IPS-11a (cell line): ENCODE results near the gene OAS3.
"Not testable (repeated sequence)": the region's sequence is repeated elsewhere in the genome, so short reads cannot be mapped to it uniquely, and the experiment has no call there.

ENCODE experiments used
- H3K4me3 ChIP-seq: one replicate; pipeline ENCODE4 v1.5.1; 2013; ENCODE audit warnings: low read depth, low read length, control low read depth

Gene OAS3

DNA sequence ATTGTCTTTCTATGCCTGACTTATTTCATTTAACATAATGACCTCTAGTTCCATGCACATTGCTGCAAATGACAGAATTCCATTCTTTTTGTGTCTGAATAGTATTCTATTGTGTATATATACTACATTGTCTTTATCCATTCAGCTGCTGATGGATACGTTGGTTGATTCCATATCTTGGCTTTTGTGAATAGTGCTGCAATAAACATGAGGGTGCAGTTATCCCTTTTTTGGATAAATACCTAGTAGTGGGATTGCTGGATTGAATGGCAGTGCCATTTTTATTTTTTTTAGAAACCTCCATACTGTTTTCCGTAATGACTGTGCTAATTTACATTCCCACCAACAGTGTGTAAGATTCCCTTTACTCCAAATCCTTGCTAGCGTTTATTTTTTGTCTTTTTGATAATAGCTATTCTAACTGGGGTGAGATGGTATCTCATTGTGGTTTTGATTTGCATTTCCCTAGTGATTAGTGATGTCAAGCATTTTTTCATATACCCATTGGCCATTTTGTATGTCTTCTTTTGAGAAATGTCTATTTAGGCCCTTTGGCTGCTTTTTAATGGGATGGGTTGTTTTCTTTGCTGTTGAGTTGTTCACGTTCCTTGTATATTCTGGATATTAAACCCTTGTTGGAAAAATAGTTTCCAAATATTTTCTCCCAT is 42.4 kb downstream of the OAS3 start:
- H3K4me3 ChIP-seq = no peak overlapping the region

DNA sequence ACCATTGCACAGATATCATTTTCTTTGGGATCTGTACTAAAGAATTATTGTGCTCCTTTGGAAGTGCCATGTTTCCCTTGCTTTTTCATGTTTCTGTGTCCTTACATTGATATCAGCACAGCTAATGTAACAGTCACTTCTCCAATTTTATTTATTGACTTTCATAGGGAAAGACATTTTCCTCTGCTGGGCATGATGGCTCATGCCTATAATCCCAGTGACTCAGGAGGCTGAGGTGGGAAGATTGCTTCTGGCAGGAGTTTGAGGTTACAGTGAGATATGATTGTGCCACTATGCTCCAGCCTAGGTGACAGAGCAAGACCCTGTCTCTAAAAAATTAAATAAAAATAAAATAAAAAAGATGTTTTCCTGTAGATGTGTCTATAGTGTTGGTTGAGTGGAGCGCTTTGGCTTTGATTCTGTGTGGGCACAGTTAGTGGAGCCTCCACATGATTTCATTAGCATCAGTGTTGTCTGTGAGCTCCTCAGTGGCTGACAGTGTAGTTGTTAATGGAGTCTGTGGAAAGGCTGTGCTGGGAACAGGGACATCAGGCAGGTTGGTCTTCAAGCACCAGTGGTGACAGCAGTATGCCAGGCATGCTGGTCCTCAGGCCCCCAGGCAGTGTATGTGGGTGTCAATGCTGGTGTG is 47.5 kb downstream of the OAS3 start:
- H3K4me3 ChIP-seq = no peak overlapping the region

DNA sequence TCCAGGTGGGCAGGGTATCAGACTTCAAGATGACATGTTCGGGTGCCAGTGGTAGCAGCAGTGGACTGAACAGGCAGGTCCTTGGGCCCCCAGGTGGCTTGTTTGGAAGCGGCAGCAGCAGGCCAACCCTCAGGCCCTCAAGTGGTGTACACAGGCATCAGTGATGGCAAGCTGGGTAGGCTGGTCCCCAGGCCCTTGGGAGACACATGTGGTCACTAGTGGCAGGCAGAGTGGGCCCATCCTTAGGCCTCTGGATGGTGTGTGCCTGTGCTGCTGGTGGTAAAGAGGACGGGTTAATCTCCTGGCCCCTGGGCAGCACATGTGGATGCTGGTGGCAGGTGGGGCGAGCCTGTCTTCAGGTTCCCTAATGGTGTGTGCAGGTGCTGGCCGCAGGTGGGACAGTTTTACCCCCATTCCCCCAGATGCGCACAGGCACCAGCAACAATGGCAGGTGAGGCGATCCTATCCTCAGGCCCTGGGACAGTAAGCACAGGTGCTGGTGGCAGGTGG is 48.1 kb downstream of the OAS3 start:
- no peak overlapping the region for H3K4me3 ChIP-seq

DNA sequence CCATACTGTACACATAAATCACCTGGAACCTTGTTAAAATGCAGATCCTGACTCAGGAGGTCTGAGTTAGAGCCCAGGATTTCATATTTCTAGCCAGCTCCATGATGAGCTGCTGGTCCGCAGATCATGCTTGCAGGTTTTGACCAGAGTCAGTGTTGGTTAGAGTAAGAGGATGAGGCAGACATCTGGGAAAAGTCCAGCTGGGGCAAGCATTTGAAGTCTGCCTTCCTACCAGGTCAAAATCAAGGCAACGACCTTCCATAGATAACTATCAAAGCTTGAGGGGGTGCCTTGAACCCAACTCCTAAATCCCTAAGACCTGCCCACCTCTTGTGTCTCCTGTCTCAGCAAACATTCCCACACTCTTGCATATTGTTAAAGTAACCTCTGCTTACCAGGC is 49.3 kb downstream of the OAS3 start:
- no peak overlapping the region for H3K4me3 ChIP-seq

DNA sequence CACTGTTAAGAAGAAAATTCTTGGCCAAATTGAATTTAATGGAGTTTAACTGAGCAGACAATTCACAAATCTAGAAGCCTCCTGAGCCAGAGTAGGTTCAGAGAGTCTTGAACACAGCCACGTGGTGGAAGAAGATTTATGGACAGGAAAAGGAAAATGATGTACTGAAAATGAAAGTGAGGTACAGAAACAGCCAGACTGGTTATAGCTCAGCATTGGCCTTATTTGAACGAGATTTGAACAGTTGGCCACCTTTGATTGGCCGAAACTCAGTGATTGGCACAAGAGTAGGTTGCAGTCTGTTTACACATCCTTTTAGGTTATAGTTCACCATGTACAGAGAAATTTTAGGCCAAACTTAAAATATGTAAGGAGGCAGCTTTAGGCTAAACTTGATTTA is 50.0 kb downstream of the OAS3 start:
- H3K4me3 ChIP-seq = no peak overlapping the region

DNA sequence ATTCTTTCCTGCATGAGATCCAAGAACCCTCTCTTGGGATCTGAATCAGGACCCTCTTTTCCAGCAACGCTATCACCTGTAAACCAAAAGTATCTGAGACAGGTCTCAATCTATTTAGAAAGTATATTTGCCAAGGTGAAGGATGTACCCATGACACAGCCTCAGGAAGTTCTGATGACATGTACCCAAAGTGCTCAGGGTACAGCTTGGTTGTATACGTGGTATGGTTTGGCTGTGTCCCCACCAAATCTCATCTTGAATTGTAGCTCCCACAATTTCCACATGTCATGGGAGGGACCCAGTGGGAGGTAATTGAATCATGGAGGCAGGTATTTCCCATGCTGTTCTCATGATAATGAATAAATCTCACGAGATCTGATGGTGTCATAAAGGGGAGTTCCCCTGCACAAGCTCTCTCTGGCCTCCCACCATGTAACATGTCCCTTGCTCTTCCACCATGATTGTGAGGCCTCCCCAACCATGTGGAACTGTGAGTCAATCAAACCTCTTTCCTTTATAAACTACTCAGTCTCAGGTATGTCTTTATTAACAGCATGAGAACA is 50.6 kb downstream of the OAS3 start:
- H3K4me3 ChIP-seq = not testable (repeated sequence)

DNA sequence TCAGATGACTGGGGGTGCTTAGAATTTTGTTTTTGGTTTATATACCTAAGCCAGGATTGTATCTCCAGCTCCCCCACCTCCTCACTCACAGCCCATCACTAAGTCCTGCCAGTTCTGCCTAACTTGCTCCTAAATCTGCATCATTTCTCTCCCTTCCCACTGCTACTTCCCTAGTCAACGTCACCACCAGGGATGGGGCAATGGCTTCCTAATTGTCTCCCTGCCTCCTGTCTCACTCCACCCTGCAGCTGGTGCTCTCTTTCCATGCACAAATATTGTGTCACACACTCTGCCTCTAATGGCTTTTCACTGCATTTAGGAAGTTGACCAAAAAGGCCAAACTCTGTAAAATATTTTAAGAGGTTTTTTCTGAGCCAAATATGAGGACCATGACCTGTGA is 51.5 kb downstream of the OAS3 start:
- no peak overlapping the region for H3K4me3 ChIP-seq

DNA sequence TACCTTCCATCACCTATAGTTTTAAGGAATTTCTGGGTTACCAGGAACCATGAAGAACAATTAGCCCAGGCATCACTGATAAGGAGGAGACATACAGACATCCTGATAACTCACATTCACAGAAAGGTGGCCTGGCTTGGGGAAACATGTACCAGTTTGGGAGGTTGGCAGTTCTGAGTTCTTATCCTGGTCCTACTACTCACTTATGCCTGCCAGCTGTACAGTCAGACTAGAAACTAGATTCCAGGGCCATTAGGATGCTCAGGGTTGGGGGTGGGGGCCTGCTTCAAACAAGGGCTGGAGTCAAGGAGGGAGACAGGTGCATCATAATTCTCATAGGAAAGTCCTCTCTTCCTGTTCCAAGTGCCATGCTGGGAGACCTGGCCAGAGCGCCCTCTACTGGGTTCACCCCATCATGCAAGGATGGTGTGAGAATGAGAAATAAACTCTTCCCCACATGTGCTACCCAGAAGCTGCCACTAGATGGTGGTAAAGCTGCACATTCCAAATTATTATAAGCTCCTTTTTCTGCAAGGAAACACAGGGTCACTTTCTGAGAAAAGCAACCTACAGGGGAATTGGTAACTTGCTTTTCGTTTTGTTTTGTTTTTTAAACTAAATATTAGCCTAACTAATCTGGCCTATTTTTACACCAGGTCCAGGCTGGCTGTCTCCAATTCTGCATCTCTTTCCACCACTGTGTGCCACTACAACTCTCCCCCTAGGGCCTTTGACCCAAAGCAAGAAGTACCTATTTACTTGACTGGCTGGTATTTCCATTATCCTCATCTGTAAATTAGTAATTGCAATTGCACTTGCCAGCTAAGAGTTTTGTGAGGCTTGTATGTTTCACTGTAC is 54.5 kb downstream of the OAS3 start:
- H3K4me3 ChIP-seq = no peak overlapping the region

DNA sequence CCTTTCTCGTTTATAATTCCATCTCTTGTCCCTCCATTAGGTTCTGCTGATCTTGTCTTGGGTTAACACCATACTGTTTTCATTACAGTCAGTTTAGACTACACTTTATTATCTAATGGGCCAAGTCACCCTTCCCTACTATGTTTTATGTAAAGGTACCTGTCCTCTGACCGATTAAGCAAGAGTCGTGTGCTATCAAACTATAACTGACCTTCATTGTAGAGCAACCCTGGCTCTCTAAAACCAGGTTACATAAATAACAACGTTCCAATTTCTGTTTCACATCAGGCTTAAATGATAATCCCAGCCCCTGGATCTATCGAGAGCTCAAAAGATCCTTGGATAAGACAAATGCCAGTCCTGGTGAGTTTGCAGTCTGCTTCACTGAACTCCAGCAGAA is 56.7 kb downstream of the OAS3 start:
- no peak overlapping the region for H3K4me3 ChIP-seq

DNA sequence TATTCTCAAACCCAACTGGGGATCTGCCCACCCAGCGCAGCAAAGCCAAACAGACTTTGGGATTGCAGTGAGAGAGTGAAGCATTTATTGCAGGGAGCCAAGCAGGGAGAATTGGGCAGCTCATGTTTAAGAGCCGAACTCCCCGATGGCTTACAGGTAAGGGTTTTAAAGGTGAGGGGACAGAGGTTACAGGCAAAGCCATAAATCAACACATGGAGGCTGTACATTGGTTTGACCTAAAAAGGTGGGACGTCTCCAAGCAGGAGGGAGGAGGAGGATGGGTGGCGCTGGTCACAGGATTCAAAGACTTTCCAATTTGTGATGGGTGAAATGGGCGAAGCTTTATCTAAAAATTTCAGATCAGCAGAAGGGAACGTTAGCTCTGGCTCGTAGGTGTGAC is 58.2 kb downstream of the OAS3 start:
- H3K4me3 ChIP-seq = no peak overlapping the region

DNA sequence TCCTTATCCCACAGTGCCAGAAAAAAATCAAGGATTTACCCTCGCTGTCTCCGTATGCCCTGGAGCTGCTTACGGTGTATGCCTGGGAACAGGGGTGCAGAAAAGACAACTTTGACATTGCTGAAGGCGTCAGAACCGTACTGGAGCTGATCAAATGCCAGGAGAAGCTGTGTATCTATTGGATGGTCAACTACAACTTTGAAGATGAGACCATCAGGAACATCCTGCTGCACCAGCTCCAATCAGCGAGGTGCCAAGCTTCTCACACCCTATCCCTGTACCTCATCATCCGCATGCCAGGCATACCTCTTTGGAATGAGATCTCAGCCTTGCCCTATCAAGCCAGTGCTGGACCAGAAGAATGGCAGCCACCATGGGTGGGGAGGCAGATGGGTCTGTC is 59.2 kb downstream of the OAS3 start:
- no peak overlapping the region for H3K4me3 ChIP-seq

DNA sequence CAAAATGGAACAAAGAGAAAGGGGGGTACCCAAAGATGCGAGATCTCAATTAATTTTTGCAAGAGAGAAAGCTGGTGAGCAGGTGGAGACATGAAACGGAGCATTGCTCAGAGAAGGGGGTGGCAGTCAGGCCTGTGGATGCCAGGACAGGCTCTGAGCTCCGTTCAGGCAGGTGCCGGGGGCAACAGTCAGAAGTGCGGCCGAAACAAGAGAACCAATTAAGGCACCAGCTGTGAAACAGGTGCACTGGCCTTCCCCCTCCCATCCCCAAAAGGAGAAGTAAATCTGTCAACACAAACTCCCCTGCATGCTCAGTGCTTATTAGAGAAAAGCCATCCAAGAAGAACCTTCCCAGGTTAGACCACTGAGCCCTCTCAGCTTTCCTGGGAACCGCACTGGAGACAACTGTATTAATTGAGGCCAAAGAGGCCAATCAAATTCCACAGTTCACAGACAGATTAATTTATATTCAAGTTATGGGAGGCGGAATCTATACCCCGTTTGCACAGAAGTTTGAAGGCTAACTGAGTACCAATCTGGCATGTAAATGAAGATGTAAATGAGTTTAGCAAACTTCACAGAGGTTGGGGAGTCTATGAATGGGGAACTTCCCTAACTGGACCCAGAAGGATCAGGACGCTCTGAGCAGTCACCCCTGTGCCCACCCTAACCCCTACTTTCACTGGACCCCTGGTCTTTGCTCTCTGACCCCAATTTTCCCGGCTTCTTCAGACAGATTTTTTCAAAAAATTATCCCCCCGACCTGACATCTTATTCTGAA is 60.9 kb downstream of the OAS3 start:
- no peak overlapping the region for H3K4me3 ChIP-seq

DNA sequence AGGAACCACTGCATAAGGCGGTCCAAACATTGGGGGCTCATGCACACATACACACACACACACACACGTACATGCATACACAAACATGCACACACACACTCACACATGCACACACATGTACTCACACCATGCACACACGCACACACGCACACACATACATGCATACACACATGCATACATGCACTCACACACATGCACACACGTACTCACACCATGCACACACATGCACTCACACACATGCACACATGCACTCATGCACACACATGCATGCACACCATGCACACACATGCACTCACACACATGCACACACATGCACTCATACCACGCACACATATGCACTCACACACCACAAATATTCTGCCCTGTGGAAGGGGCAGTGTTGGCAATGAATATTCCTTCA is 62.2 kb downstream of the OAS3 start:
- H3K4me3 ChIP-seq = no peak overlapping the region

DNA sequence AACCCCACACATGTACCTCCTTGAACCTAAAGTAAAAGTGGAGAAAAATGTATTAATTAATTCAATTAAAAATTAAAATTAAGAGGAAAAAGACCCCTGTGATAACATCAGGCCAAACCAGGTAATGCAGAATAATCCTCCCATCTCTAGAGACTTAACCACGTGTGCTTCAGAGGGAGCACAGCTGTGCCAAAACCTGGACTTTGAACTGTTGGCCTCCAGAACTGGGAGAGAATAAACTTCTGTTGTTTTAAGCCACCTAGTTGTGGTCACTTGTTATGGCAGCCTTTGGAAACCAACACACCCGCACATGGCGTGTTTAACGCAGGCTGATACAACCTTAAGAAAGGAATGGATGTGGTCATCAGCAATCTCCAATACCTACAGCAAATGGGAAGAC is 63.9 kb downstream of the OAS3 start:
- no peak overlapping the region for H3K4me3 ChIP-seq

DNA sequence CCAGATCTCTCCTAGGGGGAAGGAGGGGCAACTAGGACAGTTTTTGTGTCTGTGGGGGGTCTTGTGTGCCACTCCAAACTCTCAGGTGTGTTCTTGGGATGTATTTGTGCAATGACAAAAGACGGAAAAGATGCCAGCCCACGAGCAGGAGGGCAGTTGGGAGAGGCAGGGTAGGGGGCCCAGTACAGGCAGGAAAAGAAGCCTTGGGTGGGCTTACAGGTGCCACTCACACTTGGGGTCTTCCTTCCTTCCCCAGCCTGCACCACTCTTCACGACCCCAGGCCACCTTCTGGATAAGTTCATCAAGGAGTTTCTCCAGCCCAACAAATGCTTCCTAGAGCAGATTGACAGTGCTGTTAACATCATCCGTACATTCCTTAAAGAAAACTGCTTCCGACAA is 64.4 kb downstream of the OAS3 start:
- H3K4me3 ChIP-seq = no peak overlapping the region

DNA sequence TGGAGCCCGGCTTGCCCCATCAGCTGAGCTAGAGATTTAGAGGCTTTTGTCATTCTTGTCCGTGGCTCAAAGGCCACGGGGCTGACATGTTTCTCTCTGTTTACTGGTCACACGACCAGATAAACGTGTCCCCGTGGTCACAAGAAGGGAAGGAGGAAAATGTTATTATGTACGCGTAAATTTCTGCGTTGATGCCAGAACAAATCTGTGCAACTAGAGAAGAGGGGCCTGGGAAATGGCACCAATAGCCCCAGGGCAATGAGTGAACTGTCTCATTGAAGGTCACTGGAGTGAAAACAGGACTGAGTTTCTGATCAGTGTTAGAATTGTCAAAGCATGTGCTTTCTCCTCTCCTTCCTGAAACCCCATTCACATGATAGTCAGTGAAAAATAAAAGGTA is 65.4 kb downstream of the OAS3 start:
- no peak overlapping the region for H3K4me3 ChIP-seq

DNA sequence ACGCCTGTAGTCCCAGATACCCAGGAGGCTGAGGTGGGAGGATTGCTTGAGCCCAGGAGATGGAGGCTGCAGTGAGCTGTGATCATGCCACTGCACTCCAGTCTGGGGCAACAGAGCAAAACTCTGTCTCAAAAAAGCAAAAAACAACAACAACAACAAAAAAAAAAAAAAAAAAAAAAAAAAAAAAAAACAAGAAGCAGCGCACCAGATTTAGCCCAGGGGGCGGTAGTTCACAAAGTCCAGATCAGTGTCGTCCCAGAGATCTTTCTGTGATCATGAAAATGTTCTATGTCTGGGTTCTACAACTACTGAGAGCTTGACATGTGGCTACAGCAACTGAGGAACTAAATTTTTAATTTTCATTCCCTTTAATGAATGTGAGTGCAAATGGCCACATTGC is 67.5 kb downstream of the OAS3 start:
- H3K4me3 ChIP-seq = no peak overlapping the region

DNA sequence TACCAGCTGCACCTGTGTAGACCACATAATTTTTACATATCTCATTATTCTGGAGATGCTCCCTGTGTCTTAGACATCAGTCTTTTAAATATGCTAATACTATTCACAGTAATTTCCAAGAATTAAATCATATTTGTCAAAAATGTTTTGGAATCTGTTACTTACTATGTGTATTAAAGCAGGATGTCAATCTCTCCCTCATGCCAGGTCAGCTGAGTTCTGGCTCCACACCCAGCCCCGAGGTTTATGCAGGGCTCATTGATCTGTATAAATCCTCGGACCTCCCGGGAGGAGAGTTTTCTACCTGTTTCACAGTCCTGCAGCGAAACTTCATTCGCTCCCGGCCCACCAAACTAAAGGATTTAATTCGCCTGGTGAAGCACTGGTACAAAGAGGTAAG is 67.9 kb downstream of the OAS3 start:
- H3K4me3 ChIP-seq = no peak overlapping the region

DNA sequence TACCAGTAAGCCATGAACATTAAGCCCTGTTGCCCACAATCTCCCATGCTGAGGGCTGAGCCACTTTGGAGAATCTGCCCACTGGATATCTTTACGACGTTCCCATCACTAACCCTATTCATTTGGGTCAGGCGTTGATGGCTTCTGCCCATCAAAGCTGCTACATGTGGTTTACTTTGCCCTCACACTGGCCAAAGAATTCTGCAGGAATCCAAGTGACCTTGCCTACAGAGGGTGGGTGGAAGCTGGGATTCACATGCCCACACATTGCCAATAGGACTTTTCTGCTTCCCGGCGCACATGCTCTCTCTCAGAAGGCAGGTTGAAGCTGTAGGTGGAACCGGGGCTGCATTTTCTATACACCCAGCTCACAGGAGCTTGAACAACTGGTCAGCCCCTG is 68.4 kb downstream of the OAS3 start:
- no peak overlapping the region for H3K4me3 ChIP-seq

DNA sequence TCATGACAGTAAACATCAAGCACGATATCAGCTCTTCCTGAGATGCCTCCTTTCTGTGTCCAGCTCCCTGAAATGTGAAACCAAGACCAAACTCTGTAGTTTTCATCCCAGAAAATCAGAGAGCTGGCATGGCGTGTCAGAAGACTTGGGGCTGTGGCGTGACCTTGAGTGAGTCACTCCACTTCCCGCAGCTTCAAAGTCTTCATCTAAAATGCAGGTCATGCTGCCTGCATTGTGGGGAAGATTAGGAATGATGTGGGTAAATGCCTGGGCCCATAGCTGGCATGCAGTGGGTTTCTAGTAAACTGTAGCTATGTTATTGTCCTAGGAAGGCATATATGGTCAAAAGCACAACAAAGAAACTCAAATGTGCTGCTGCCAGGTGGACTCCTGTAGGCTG is 68.9 kb downstream of the OAS3 start:
- H3K4me3 ChIP-seq = no peak overlapping the region

DNA sequence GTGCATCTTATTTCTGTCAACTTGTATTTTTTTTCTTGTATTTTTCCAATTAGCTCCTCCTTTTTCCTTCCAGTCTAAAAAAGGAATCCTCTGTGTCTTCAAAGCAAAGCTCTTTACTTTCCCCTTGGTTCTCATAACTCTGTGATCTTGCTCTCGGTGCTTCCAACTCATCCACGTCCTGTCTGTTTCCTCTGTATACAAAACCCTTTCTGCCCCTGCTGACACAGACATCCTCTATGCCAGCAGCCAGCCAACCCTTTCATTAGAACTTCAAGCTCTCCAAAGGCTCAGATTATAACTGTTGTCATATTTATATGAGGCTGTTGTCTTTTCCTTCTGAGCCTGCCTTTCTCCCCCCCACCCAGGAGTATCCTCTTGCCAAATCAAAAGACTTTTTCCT is 72.4 kb downstream of the OAS3 start:
- no peak overlapping the region for H3K4me3 ChIP-seq
